ENCODE measurements around the gene ATOX1.

GRCh38 chr5:151697452-151697851, 61.0 kb downstream of the ATOX1 start:
- TF ChIP-seq CTCF (IDR thresholded peaks at IDR 0.05) (no peak), POLR2A (IDR thresholded peaks at IDR 0.05) (no peak)
